ENCODE measurements around the gene RBM24. TPM values are rescaled to one million over a fixed set of nuclear protein-coding genes. Genes with fewer than 3 reads are reported as not detected.
"Not testable (repeated sequence)": the region's sequence is repeated elsewhere in the genome, so short reads cannot be mapped to it uniquely, and the experiment has no call there.

The RBM24 gene
- total RNA-seq, 1 donor from 2014 or later, result 27.6 TPM

DNA sequence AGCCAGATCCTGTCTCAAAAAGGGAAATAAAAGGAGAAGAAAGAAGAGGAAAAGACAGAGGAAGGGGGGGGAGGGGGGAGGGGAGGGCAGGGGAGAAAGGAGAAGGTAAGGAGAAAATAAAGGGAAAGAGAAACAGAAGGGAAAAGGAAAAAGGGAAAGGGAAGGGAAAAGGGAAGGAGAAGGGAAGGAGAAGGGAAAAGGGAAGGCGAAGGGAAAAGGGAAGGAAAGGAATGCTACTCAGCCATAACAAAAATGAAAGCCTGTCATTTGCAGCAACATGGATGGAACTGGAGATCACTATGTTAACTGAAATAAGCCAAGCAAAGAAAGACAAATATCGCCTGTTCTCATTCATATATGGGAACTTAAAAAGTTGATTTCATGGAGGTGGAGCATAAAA, 22.3 kb downstream of the RBM24 start:
- H3K27ac Mint-ChIP-seq, result peak overlapping the region; percentile 9
- DNase-seq (ENCODE audit: low spot score), result no peak
- H3K4me3 Mint-ChIP-seq, result no peak overlapping the region
- H3K4me1 ChIP-seq, result peaks cover 12% of the 10 kb centered on the region
- H3K4me3 ChIP-seq, result no peak overlapping the region
- no peaks in the 10 kb centered on the region for H3K79me2 ChIP-seq (ENCODE audit: low read depth)
- H3K9me3 Mint-ChIP-seq, result peaks cover 6% of the 10 kb centered on the region
- H3K36me3 Mint-ChIP-seq, result no peaks in the 10 kb centered on the region
- H3K27ac ChIP-seq, result no peak overlapping the region
- no peak overlapping the region for H2AFZ ChIP-seq (replicated peaks)
- peaks cover 7% of the 10 kb centered on the region for H3K27me3 Mint-ChIP-seq (ENCODE audit: insufficient read depth, low read depth)
- no peaks in the 10 kb centered on the region for H4K20me1 ChIP-seq (ENCODE audit: low read depth)
- H3K4me2 ChIP-seq, result no peak overlapping the region
- TF ChIP-seq EZH2 (IDR thresholded peaks at IDR 0.05), result no peak
- TF ChIP-seq EZH2phosphoT487 (IDR thresholded peaks at IDR 0.05), result no peak
- TF ChIP-seq, protein P1, sequence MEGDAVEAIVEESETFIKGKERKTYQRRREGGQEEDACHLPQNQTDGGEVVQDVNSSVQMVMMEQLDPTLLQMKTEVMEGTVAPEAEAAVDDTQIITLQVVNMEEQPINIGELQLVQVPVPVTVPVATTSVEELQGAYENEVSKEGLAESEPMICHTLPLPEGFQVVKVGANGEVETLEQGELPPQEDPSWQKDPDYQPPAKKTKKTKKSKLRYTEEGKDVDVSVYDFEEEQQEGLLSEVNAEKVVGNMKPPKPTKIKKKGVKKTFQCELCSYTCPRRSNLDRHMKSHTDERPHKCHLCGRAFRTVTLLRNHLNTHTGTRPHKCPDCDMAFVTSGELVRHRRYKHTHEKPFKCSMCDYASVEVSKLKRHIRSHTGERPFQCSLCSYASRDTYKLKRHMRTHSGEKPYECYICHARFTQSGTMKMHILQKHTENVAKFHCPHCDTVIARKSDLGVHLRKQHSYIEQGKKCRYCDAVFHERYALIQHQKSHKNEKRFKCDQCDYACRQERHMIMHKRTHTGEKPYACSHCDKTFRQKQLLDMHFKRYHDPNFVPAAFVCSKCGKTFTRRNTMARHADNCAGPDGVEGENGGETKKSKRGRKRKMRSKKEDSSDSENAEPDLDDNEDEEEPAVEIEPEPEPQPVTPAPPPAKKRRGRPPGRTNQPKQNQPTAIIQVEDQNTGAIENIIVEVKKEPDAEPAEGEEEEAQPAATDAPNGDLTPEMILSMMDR (IDR thresholded peaks at IDR 0.05), result no peak
- H3K36me3 ChIP-seq, result no peaks in the 10 kb centered on the region
- H3K27me3 ChIP-seq, result no peaks in the 10 kb centered on the region
- H3K4me1 Mint-ChIP-seq, result peaks cover 18% of the 10 kb centered on the region
- no peaks in the 10 kb centered on the region for H3K9me3 ChIP-seq (ENCODE audit: low read depth)
- H3F3A ChIP-seq (ENCODE audit: low read depth), result peaks cover 10% of the 10 kb centered on the region
- H3K9ac ChIP-seq, result no peak overlapping the region

DNA sequence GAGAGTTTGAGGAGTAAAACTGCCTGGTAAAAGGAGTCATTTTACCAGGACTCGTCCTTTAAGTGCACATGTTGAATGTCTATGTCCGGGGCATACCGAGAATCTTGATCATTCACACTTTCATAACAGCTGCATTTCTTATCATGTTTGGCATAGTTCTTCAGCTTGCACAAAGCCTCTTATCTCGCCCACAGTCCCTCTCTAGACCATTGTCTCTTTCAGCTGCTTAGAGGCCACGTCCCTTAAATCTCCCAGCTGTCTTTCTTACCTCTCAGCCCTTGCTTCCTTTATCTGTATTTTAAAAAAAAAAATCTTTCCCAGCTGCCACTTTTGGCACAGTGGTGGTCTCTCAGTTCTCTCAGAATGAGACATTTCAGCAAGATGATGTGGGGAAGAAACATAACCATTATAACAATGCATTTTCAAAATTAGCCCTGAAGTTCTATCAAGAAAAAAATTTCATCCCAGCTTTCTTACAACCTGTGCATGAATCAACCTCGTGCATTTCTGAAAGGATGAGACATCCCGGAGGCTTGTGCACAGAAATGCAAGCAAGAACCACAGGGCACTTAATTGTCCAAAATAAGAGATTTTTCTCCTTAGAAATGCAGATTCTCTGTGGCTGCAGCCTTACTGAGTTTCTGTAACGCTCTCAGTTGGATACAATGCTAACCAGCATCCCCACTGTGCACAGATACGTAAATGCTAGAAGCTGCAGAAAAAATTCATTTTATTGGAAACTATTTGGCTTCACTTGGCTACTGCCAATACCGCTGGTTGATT, 24.2 kb downstream of the RBM24 start:
- H3K27ac Mint-ChIP-seq, result peak overlapping the region; percentile 78
- H3K4me2 ChIP-seq, result peak overlapping the region; percentile 67

DNA sequence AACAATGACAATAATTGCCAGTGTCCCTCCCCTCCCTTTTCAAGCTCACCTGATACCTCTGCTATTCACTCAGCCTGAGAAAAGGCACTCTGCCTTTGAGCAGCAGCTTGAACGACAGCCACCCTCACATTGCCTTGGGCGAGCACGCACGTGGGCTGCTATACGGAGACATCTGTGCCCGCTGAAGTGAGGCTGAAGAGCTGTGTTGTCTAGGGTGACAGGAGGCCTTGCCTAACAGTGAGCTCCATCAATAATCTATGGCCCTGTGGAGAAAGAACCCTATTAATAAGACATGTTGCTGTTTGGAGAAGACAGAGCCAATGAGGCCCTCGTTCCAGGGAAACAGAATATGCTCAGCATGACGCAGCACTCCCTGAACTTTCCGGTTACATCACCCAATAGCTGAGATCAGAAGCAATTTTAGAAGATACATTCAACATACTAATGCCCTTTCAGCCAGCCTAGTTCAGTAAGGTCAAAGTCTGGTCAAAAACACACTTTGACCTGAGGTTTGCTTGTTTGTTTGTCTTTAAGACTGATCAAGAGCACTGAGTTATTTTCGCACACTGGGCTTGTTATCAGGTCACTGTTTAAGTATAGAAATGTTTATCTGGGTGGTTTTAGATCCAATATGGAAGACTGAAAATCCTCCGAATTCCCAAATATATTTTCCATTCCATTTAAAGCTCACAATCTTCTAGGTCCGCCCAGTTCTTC, 30.6 kb downstream of the RBM24 start:
- H3K4me1 ChIP-seq, result no peaks in the 10 kb centered on the region
- H3K9ac ChIP-seq, result no peak overlapping the region
- Mint-ChIP-seq H3K36me3 (no peaks in the 10 kb centered on the region), H3K4me3 (no peak overlapping the region), H3K27ac (no peak overlapping the region), H3K4me1 (peaks cover 8% of the 10 kb centered on the region), H3K9me3 (peaks cover 2% of the 10 kb centered on the region), H3K27me3 (ENCODE audit: insufficient read depth, low read depth) (peaks cover 3% of the 10 kb centered on the region)
- no peaks in the 10 kb centered on the region for H3K36me3 ChIP-seq
- no peak overlapping the region for H3K27ac ChIP-seq
- H3K27me3 ChIP-seq, result no peaks in the 10 kb centered on the region
- H3K4me3 ChIP-seq, result no peak overlapping the region
- no peaks in the 10 kb centered on the region for H4K20me1 ChIP-seq (ENCODE audit: low read depth)
- H3K4me2 ChIP-seq, result no peak overlapping the region
- no peaks in the 10 kb centered on the region for H3F3A ChIP-seq (ENCODE audit: low read depth)
- H2AFZ ChIP-seq (replicated peaks), result no peak overlapping the region
- TF ChIP-seq, protein P1 (IDR thresholded peaks at IDR 0.05), result no peak
- TF ChIP-seq EZH2 (IDR thresholded peaks at IDR 0.05) (no peak), EZH2phosphoT487 (IDR thresholded peaks at IDR 0.05) (no peak)
- H3K9me3 ChIP-seq (ENCODE audit: low read depth), result no peaks in the 10 kb centered on the region
- DNase-seq (ENCODE audit: low spot score), result peak; percentile 9
- no peaks in the 10 kb centered on the region for H3K79me2 ChIP-seq (ENCODE audit: low read depth)

More for the DNA sequence above, 24.2 kb downstream of the RBM24 start:
- peak overlapping the region; percentile 3 for H3K4me3 Mint-ChIP-seq
- peak; percentile 55 for DNase-seq (ENCODE audit: low spot score)
- H3K27me3 ChIP-seq, result no peaks in the 10 kb centered on the region
- peaks cover 7% of the 10 kb centered on the region for H3K27me3 Mint-ChIP-seq (ENCODE audit: insufficient read depth, low read depth)
- H3K4me1 Mint-ChIP-seq, result peaks cover 15% of the 10 kb centered on the region
- peaks cover 12% of the 10 kb centered on the region for H3K4me1 ChIP-seq
- H3K36me3 ChIP-seq, result no peaks in the 10 kb centered on the region
- peak overlapping the region; percentile 14 for H3K4me3 ChIP-seq
- TF ChIP-seq EZH2 (IDR thresholded peaks at IDR 0.05) (no peak), EZH2phosphoT487 (IDR thresholded peaks at IDR 0.05) (no peak)
- TF ChIP-seq, protein P1 (IDR thresholded peaks at IDR 0.05), result no peak
- no peaks in the 10 kb centered on the region for H3K9me3 ChIP-seq (ENCODE audit: low read depth)
- H3K27ac ChIP-seq, result peak overlapping the region; percentile 2
- H3K9me3 Mint-ChIP-seq, result peaks cover 2% of the 10 kb centered on the region
- no peak overlapping the region for H3K9ac ChIP-seq
- no peaks in the 10 kb centered on the region for H3K79me2 ChIP-seq (ENCODE audit: low read depth)
- H3K36me3 Mint-ChIP-seq, result no peaks in the 10 kb centered on the region
- peak overlapping the region; percentile 16 for H2AFZ ChIP-seq (replicated peaks)
- H3F3A ChIP-seq (ENCODE audit: low read depth), result peaks cover 10% of the 10 kb centered on the region
- no peaks in the 10 kb centered on the region for H4K20me1 ChIP-seq (ENCODE audit: low read depth)

DNA sequence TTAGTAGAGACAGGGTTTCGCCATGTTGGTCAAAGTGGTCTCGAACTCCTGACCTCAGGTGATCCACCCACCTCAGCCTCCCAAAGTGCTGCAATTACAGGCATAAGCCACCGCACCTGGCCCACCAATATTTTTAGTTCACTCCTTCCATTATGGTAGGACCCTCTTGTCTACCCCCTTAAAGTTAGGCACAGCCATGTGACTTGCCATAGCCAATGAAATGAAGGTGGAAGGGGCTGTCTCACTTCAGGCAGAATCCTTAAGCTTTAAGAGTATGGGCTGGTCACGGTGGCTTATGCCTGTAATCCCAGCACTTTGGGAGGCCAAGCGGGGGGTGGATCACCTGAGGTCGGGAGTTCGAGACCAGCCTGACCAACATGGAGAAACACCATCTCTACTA, 32.1 kb downstream of the RBM24 start:
- H3K4me3 ChIP-seq; H3K79me2 ChIP-seq (ENCODE audit: low read depth); H3K36me3 Mint-ChIP-seq; H3K9ac ChIP-seq; H3K9me3 ChIP-seq (ENCODE audit: low read depth); H3K4me1 ChIP-seq; H3K27ac Mint-ChIP-seq; H3K27me3 ChIP-seq; H3K4me2 ChIP-seq; H3K36me3 ChIP-seq; H3K27me3 Mint-ChIP-seq (ENCODE audit: insufficient read depth, low read depth); H3K4me1 Mint-ChIP-seq; H3K9me3 Mint-ChIP-seq; H2AFZ ChIP-seq (replicated peaks); H3F3A ChIP-seq (ENCODE audit: low read depth); H3K4me3 Mint-ChIP-seq; H3K27ac ChIP-seq; H4K20me1 ChIP-seq (ENCODE audit: low read depth); DNase-seq (ENCODE audit: low spot score): not testable (repeated sequence)
